SH-SY5Y (cell line): ENCODE data around the gene CBY2.

ENCODE experiments used
- GATA2 ChIP-seq: IDR thresholded peaks from 2 replicates; pipeline ENCODE4 v1.6.1; 2011; ENCODE audit warnings: mild to moderate bottlenecking, low read depth, low read length
- GATA3 ChIP-seq: IDR thresholded peaks from 2 replicates; pipeline ENCODE4 v1.6.1; 2011; ENCODE audit warnings: low read depth, mild to moderate bottlenecking, low read length, moderate library complexity

Gene CBY2

GRCh38 chr13:45718992-45719391 is 16.9 kb downstream of the CBY2 start:
- no peak for TF ChIP-seq GATA3
- TF ChIP-seq GATA2, result no peak

GRCh38 chr13:45721203-45721731 is 19.1 kb downstream of the CBY2 start:
- TF ChIP-seq GATA2, result no peak
- no peak for TF ChIP-seq GATA3

- TF ChIP-seq GATA2, result no peak
- TF ChIP-seq GATA3, result no peak
Observed at GRCh38 chr13:45723798-45724197, 21.7 kb downstream of the CBY2 start.

DNA sequence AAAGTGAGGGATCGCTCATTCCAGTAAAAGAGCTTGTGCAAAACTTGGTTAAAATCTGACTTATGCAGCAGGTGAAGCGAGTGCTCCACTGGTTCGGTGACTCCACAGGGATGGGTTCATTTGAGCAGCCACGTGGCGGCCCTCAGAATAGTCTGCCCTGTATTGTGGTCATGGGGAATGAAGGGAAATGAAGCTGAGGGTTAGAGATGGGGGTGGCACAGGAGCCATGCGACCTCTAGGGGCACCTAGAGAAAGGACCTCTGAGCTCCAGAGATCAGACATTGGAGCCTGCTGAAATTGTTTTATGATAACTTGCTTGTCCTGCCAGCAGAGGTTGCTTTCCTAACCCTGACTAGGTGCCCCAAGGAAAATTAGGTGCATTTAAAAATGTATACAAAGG is 26.6 kb downstream of the CBY2 start:
- no peak for TF ChIP-seq GATA2
- no peak for TF ChIP-seq GATA3

GRCh38 chr13:45731455-45731854 is 29.3 kb downstream of the CBY2 start:
- TF ChIP-seq GATA2 (no peak), GATA3 (no peak)

- TF ChIP-seq GATA3, result no peak
- no peak for TF ChIP-seq GATA2
Observed at GRCh38 chr13:45732916-45733315, 30.8 kb downstream of the CBY2 start.

- TF ChIP-seq GATA3, result no peak
- TF ChIP-seq GATA2, result no peak
Observed at GRCh38 chr13:45733361-45733760, 31.2 kb downstream of the CBY2 start.

DNA sequence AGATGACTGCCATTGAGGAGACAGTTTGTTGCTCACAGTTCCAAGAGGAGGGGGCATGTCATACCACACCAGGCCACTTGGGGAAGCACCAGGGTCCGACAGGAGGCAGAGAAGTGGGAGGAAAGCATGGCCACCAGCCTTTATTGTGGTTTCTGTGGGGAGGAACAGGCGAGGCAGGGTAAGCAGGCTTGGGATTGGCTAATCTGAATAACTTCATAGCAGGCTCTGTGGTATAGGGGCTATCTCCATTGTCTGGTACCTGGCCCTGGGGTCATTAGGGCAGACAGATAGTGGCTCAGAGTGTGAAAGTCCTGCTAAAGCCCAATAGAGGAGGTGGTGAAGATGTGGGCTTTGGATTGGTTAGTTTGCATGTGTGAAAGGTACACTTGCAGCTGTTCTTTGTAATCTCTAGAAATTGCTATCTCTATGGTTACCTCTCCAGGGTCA is 35.5 kb downstream of the CBY2 start:
- no peak for TF ChIP-seq GATA2

GRCh38 chr13:45742985-45743384 is 40.9 kb downstream of the CBY2 start:
- TF ChIP-seq GATA2, result no peak
- no peak for TF ChIP-seq GATA3

- TF ChIP-seq GATA3 (no peak), GATA2 (no peak)
Observed at GRCh38 chr13:45744979-45745378, 42.9 kb downstream of the CBY2 start.

GRCh38 chr13:45747071-45747470 is 45.0 kb downstream of the CBY2 start:
- no peak for TF ChIP-seq GATA2
- no peak for TF ChIP-seq GATA3

DNA sequence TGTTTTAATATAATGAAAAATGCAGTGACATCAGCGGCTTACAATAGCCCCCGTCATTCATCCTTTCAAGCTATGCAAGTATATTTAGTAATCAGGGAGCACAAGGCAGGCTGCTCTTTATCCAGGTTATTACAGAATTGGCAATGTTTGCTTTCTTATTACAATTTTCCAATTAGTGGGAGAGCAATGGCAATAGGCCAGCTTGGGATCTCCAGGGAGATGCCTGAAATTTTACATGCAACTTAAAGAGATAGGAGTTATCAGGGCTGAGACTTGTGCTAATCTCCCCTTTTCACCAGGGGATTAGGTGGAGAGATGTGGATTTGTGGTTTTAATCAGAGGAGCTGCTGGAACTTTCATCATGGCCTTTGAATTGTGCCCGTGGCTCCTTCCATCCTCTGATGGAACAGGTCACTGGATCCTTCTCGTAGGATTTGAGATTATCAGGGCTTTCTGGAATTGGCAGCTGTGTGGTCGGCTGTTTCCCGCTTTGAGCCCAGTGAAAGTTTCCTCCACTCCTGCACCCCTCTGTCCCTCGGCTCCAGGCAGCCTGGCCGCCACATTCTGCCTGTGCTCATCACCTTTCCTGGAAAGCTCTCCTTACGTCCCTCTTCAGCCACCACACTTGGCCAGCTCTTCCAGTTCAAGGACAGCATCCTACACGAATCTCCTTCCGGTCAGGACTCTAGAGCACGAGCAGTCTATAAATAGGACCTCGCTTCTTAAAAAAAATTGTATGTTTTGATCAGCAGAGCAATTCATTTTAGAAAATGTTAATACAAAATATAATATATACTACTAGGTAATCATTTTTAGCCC is 47.0 kb downstream of the CBY2 start:
- no peak for TF ChIP-seq GATA3
- TF ChIP-seq GATA2, result no peak

DNA sequence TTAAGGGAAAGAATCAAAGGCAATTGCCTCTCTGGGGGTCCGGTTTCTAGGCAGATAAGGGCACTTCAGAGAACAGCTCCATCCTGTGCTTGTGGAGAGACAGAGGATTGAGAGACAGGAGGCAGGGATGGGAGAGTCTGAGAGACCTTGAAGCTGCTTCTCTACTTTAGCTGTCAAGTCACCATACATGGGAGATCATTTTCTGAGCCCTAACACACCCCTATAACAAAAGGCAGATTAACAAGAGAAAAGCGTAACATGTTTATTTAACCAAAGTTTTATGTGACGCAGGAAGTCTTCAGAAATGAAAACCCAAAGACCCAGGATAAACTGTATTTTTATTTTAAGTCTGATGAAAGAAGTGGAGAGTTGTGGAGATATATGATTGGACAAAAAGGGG is 48.4 kb downstream of the CBY2 start:
- TF ChIP-seq GATA3, result no peak
- TF ChIP-seq GATA2, result no peak

GRCh38 chr13:45751885-45752284 is 49.8 kb downstream of the CBY2 start:
- TF ChIP-seq GATA2, result no peak
- no peak for TF ChIP-seq GATA3

GRCh38 chr13:45752510-45752909 is 50.4 kb downstream of the CBY2 start:
- TF ChIP-seq GATA2 (no peak), GATA3 (no peak)

GRCh38 chr13:45763419-45763818 is 61.3 kb downstream of the CBY2 start:
- TF ChIP-seq GATA3, result no peak
- no peak for TF ChIP-seq GATA2
